Skeletal muscle satellite cell (primary cell): Measurements from ENCODE around the gene SLC35E1. TPM values are rescaled to one million over a fixed set of nuclear protein-coding genes. Genes with fewer than 3 reads are reported as not detected.

Experiments used
- H3K27me3 ChIP-seq: 2 replicates; pipeline ENCODE4 v1.7.0; 2013; ENCODE audit warnings: low read length; ENCODE audit not compliant: control insufficient read depth, insufficient read depth
- H3K36me3 ChIP-seq: 2 replicates; pipeline ENCODE4 v1.7.0; 2013; ENCODE audit warnings: mild to moderate bottlenecking, control low read depth, low read length; ENCODE audit not compliant: insufficient read depth
- H3K4me1 ChIP-seq: 2 replicates; pipeline ENCODE4 v1.7.0; 2013; ENCODE audit warnings: low read length; ENCODE audit not compliant: control insufficient read depth, insufficient read depth
- H3K4me2 ChIP-seq: 2 replicates; pipeline ENCODE4 v1.7.0; 2013; ENCODE audit warnings: mild to moderate bottlenecking, low read length
- H3K4me3 ChIP-seq: 2 replicates; pipeline ENCODE4 v1.7.0; 2013; ENCODE audit warnings: low read length
- H3K9ac ChIP-seq: 2 replicates; pipeline ENCODE4 v1.7.0; 2013; ENCODE audit warnings: mild to moderate bottlenecking, low read depth, low read length, moderate library complexity
- H3K9me3 ChIP-seq: replicated peaks from 2 replicates; pipeline ENCODE4 v1.7.0; 2013; ENCODE audit warnings: mild to moderate bottlenecking, control low read depth, low read length
- total RNA-seq: library from RNA; depleted of rRNA; stranded (reverse); fragments of >200 nt; gene quantifications from 2 replicates; pipeline ENCODE4 v1.2.3, GENCODE V29; 2012; rRNA removed

The SLC35E1 gene
- total RNA-seq, result 32.2 and 39.3 TPM in 2 replicates

DNA sequence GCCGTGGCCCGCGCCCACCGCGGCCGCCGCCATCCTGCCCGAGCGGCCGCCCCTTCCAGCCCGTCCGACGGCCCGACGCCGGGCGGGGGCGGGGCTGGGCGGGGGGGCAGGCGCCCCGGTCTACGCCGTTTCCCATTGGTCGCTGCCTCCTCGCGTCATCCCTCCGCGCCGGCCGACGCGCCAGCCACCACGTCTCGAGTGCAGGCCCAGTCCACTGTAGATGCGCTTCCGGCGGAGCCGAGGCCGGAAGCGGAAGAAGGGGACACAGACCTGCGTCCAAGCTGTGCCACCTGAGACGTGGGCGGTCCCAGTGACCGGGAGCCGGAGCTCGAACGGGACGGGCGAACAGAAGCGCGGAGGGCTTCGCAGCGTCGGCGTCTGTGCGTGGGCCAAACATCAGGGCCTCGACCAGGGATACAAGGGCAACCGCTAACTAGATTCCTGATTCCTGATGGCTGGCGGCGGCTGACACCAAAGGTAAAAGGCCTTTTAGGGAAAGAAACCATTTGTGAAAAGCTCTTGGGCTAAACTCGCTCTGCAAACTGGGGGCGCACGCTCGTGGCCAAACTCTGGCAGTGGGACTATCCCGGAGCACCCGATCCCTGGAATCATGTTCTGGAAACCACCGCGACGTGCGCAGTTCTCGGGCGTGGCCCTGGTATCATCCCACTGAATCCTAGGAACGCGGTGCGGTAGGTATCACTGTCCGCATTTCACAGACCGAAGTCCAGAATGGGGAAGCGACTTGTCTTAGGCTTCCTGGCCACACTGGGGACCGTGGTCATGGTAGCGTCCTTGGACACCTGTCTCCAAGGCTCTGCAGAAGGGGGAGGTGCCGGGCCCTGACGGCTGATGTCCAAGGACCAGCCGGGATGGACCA lies at the start of gene SLC35E1:
Gene SLC35E1, minus strand, starts transcription at position 84 of the 880 bp plus-strand sequence. Its CDS starts 51 bp downstream, at position 33.
- peaks cover 54% of the 10 kb centered on the region for H3K36me3 ChIP-seq
- H3K4me2 ChIP-seq, result peak within 1 kb of the TSS; percentile 91
- H3K9me3 ChIP-seq, result no peaks in the 10 kb centered on the region
- peak within 1 kb of the TSS; percentile 95 for H3K9ac ChIP-seq
- H3K4me1 ChIP-seq, result peaks cover 30% of the 10 kb centered on the region
- peak within 1 kb of the TSS; percentile 90 for H3K4me3 ChIP-seq
- H3K27me3 ChIP-seq, result no peaks in the 10 kb centered on the region

DNA sequence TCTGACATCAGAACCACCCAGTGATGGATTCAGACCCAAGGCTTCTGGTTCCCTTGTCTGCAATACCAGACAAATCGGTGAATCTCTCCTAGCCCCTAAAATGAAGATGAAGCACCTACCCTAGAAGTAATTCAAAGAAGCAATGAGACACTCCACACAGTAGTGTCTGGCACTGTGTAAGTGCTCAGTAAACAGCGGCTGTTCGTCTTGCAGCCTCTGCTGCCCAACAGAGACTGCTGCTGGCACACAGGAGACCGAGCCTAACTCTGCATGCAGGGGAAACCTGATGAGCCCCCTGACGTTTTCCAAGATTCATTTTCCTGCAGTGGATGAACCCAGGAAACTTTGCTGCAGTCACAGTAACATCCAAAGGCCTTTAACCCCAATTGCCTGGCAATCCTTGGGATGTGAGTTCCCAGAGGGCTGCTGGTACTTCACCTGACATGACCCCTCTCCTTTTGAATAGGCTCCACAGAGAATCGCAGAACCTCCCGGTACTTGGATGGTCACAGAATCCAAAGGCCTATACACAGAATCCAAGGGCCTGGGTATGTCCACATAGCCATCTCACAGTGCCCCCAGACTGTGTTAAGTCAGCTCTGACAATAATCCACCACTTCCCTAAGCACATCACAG lies 49.1 kb upstream of the SLC35E1 start:
- no peaks in the 10 kb centered on the region for H3K9me3 ChIP-seq
- H3K4me2 ChIP-seq, result no peak overlapping the region
- no peak overlapping the region for H3K9ac ChIP-seq
- no peaks in the 10 kb centered on the region for H3K27me3 ChIP-seq
- peaks cover 21% of the 10 kb centered on the region for H3K4me1 ChIP-seq
- peaks cover 24% of the 10 kb centered on the region for H3K36me3 ChIP-seq
- no peak overlapping the region for H3K4me3 ChIP-seq

DNA sequence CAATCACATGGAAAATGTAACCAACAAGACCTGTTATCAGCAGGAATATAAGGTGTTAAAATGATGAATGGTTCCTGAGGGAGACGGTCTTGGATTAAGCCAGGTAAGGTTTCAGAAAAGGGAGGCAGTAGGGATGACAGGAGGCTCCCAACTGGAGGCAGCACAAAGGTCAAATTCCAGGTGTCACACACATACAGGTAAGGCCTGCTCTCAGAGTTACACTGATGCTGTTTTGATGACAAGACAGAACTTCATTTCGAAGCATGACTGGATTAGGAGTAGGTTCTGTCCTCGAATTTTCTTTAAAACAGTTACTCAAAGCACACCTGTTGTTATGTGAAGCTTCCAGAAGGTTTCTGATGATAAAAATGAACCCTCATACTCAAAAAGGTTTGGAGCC lies 48.4 kb upstream of the SLC35E1 start:
- no peaks in the 10 kb centered on the region for H3K9me3 ChIP-seq
- H3K4me1 ChIP-seq, result peaks cover 15% of the 10 kb centered on the region
- no peaks in the 10 kb centered on the region for H3K27me3 ChIP-seq
- H3K4me3 ChIP-seq, result no peak overlapping the region
- H3K9ac ChIP-seq, result no peak overlapping the region
- peaks cover 24% of the 10 kb centered on the region for H3K36me3 ChIP-seq
- no peak overlapping the region for H3K4me2 ChIP-seq

DNA sequence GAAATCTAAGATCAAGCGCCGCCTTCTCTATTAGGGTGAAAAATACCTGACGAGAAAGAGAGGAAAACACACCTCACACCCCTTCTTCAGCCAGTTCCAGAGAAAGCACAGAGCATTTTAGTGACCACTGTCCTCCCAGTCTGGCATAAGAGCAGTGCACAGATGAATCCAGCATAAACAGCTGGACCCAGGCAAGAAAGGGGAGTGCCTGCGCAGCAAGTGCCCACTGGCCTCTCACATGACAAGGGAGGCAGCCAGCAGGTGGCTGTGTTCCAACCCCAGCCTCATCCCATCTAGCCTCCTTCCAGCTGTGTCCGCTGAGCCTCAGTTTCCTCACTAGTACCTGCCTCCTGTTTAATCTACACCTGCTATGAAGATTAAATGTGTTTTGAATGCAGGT lies 47.8 kb upstream of the SLC35E1 start:
- Histone ChIP-seq H3K9ac (no peak overlapping the region), H3K9me3 (no peaks in the 10 kb centered on the region), H3K4me3 (no peak overlapping the region), H3K4me1 (peaks cover 15% of the 10 kb centered on the region), H3K4me2 (peak overlapping the region; percentile 7), H3K36me3 (peaks cover 20% of the 10 kb centered on the region), H3K27me3 (no peaks in the 10 kb centered on the region)

DNA sequence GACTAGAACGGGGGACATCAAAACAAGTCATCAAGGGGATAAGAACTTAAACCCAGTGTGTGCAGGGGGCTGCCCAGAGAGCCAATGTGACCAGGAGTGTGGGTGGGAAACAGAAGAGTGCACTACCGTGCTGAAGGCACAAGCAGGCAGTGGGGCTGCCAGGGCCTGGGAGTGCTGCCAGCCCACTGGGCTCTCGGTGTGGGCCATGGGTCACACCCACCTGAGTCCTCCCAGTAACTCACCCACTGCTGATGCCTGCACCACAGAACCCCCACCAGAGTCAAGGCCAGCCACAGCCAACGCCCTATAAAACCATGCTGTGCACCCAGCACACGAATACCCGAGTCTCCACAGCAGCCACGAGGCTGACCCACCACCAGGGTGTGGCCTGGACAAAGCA lies 47.2 kb upstream of the SLC35E1 start:
- Histone ChIP-seq H3K36me3 (peaks cover 14% of the 10 kb centered on the region), H3K9ac (no peak overlapping the region), H3K4me1 (peaks cover 15% of the 10 kb centered on the region), H3K4me2 (peak overlapping the region; percentile 7), H3K4me3 (no peak overlapping the region), H3K9me3 (no peaks in the 10 kb centered on the region), H3K27me3 (no peaks in the 10 kb centered on the region)

DNA sequence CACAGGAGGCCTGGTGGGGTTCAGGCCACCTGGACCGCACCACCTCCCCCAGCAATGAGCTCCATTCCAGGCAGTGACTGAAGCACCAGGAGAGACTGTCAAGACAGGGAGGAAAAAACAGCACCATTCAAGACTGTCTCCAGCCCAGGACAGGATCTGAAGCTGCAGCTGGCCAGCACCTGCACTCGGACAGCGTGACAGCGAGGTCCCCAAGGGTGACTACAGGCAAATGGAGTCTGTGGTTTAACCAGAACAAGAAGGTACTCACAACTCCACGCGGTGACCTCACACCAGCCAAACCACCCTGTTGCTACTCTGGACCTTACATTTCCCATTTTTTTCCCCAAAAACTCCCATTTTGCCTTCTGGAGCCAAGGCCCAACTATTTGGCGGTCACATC lies 46.0 kb upstream of the SLC35E1 start:
- peaks cover 4% of the 10 kb centered on the region for H3K36me3 ChIP-seq
- peaks cover 15% of the 10 kb centered on the region for H3K4me1 ChIP-seq
- H3K4me2 ChIP-seq, result no peak overlapping the region
- no peak overlapping the region for H3K4me3 ChIP-seq
- H3K9ac ChIP-seq, result no peak overlapping the region
- no peaks in the 10 kb centered on the region for H3K9me3 ChIP-seq
- no peaks in the 10 kb centered on the region for H3K27me3 ChIP-seq

DNA sequence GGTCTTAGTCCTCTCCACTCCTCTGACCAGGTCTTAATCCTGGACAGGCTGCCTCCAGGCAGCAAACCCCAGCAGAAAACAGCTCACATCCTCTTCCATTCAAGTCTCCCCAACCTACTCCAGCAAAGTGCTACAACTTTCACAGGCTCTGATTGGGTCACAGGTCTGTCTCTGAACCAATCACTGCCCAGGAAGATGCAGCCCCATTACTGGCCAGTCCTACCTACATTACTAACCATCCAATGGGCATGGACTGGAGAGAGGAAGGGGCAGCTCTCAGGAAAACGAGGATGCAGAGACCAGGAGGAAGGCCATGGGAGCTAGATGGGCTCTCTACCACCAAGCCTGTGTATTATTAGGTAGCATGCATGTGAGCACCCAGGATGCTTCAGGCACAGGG lies 43.6 kb upstream of the SLC35E1 start:
- Histone ChIP-seq H3K9me3 (no peaks in the 10 kb centered on the region), H3K27me3 (no peaks in the 10 kb centered on the region), H3K4me1 (peaks cover 15% of the 10 kb centered on the region), H3K4me2 (no peak overlapping the region), H3K36me3 (no peaks in the 10 kb centered on the region), H3K4me3 (no peak overlapping the region), H3K9ac (no peak overlapping the region)

DNA sequence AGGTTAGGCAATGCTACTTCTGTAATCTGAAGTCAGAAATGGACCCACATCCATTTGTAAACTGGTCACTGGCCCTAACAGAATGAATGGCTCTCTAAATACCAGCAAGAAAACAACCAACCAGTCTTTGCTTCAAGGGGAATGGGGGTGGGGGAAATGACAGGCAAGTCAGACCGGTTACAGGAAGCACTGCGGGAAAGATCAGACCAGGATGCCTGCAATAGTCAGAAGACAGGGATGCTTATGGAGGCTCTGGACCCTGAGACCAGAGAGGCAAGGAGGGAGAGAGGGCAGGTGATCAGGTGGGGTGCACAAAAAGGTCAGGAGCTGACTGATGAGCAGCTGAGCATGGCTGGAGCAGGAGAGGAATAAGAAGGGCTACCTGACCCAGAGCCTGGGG lies 42.7 kb upstream of the SLC35E1 start:
- no peaks in the 10 kb centered on the region for H3K9me3 ChIP-seq
- H3K4me1 ChIP-seq, result peaks cover 11% of the 10 kb centered on the region
- H3K4me3 ChIP-seq, result no peak overlapping the region
- H3K36me3 ChIP-seq, result no peaks in the 10 kb centered on the region
- no peaks in the 10 kb centered on the region for H3K27me3 ChIP-seq
- no peak overlapping the region for H3K9ac ChIP-seq
- H3K4me2 ChIP-seq, result no peak overlapping the region

DNA sequence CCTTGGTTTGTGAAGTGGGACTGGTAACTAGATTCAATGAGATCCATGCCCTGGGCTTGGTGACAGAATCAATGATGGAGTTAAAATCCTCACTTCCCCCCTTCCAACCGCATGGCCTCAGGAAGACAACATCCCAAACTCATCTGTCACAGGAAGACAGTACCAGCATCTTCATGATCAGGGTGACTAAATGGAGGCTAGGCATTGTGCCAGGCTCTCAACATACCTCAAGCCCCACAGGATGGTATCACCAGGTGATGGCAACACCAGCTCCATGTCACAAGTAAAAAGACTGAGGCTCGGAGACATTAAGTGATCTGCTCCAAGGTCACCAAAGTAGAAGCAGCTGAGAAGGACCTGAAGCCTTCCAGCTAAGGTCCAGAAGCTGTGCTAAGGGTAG lies 41.6 kb upstream of the SLC35E1 start:
- no peaks in the 10 kb centered on the region for H3K9me3 ChIP-seq
- no peak overlapping the region for H3K4me2 ChIP-seq
- peaks cover 12% of the 10 kb centered on the region for H3K4me1 ChIP-seq
- H3K36me3 ChIP-seq, result no peaks in the 10 kb centered on the region
- no peak overlapping the region for H3K9ac ChIP-seq
- no peak overlapping the region for H3K4me3 ChIP-seq
- H3K27me3 ChIP-seq, result no peaks in the 10 kb centered on the region

DNA sequence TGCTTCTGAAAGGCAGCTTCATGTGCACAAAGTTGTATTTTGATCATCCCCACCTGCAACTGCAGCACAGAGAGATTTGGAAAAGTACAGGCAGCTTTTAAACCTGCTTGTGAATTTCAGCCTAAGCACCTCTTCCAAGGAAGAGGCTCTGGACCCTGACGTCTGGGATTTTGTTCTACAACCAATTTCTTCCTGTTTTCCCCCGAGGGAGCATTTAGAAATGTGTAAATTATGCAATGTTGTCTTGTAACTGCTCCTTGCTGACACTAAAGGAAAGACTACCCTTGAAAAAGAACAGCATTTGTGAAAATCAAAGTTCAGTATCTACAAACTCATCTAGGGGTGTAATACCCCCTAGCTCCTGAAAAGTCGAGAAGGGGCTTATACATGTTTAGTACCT lies 40.4 kb upstream of the SLC35E1 start:
- H3K4me2 ChIP-seq, result no peak overlapping the region
- H3K4me3 ChIP-seq, result no peak overlapping the region
- H3K36me3 ChIP-seq, result no peaks in the 10 kb centered on the region
- H3K27me3 ChIP-seq, result no peaks in the 10 kb centered on the region
- no peaks in the 10 kb centered on the region for H3K9me3 ChIP-seq
- peaks cover 23% of the 10 kb centered on the region for H3K4me1 ChIP-seq
- H3K9ac ChIP-seq, result no peak overlapping the region

DNA sequence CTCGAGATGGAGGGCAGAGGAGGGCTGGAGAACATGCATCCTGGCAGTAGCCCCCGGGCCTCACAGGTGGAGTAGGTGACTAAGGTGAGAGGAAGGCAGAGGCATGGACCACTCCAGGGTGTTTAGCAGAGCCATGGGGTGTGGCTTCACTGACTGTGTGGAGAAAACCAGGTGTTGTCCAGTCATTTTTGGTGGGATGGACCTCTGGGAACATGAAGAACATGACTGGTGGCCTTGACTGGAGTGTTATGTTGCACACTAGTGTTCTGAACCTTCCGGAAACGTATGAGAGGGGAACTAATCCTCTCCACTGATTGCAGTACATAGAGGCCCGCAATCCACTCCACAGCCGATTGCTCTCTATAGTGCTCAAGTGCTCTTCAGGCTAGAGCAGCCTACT lies 38.9 kb upstream of the SLC35E1 start:
- H3K27me3 ChIP-seq, result no peaks in the 10 kb centered on the region
- no peak overlapping the region for H3K4me2 ChIP-seq
- no peaks in the 10 kb centered on the region for H3K9me3 ChIP-seq
- H3K4me1 ChIP-seq, result peaks cover 29% of the 10 kb centered on the region
- no peak overlapping the region for H3K9ac ChIP-seq
- no peaks in the 10 kb centered on the region for H3K36me3 ChIP-seq
- H3K4me3 ChIP-seq, result no peak overlapping the region
